Measurements from ENCODE around the gene RYR2.

DNA sequence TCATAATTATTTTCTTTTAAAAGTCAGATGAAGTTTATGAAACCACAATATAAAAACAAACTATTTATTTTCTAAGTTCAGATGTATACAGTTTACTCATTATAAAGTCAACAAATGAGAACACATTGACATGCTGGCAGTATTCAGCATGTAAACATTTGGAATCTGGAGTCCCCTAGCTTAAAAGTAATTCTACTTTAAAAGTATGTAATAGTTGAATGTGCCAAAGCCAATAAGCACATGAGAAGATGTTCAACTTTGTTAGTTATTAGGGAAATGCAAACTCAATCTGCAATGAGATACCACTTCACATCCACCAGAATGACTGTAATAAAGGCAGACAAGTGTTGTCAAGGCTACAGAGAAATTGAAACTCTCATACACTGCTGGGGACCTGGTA lies 96.6 kb downstream of the RYR2 start:
- TF ChIP-seq EZH2 (IDR thresholded peaks at IDR 0.05; ENCODE audit: insufficient read depth, poor library complexity, severe bottlenecking), result no peak
- no peak for TF ChIP-seq EZH2phosphoT487 (IDR thresholded peaks at IDR 0.05; ENCODE audit: insufficient read depth, low read depth)
